ENCODE data around the gene CCDC127.

- no peak for TF ChIP-seq EZH2 (IDR thresholded peaks at IDR 0.05; ENCODE audit: borderline replicate concordance, low read depth, low read length, severe bottlenecking)
- no peak for TF ChIP-seq CTCF (IDR thresholded peaks at IDR 0.05; ENCODE audit: borderline replicate concordance, extremely low read depth, low read length, poor library complexity, severe bottlenecking)
Observed at GRCh38 chr5:156411-157072, 61.4 kb downstream of the CCDC127 start.
